Measurements from ENCODE around the gene STAT4. TPM values are rescaled to one million over a fixed set of nuclear protein-coding genes. Genes with fewer than 3 reads are reported as not detected.
A peak's percentile ranks its signal among the peaks of the same experiment; 100 is the strongest.

STAT4 gene
- polyA plus RNA-seq, 1 donor, result 11.4 TPM

GRCh38 chr2:190994148-190994547 is 156.6 kb downstream of the STAT4 start:
- DNase-seq, result no peak

- no peak for DNase-seq
These were observed 157.5 kb downstream of the STAT4 start for GRCh38 chr2:190993292-190993643.

- no peak for DNase-seq
These were observed 160.7 kb downstream of the STAT4 start for GRCh38 chr2:190990132-190990531.

GRCh38 chr2:190988910-190989309 is 161.9 kb downstream of the STAT4 start:
- no peak for DNase-seq

- DNase-seq, result no peak
These were observed 162.9 kb downstream of the STAT4 start for GRCh38 chr2:190987938-190988337.

- DNase-seq, result no peak
These were observed 163.7 kb downstream of the STAT4 start for GRCh38 chr2:190987116-190987515.

- DNase-seq, result no peak
These were observed 164.4 kb downstream of the STAT4 start for GRCh38 chr2:190986221-190986953.

- DNase-seq, result no peak
These were observed 166.2 kb downstream of the STAT4 start for GRCh38 chr2:190984595-190984994.

GRCh38 chr2:190982262-190983034 is 168.3 kb downstream of the STAT4 start:
- no peak for DNase-seq

- DNase-seq, result no peak
These were observed 169.1 kb downstream of the STAT4 start for GRCh38 chr2:190981733-190982132.

- DNase-seq, result no peak
These were observed 169.5 kb downstream of the STAT4 start for GRCh38 chr2:190981333-190981732.

- DNase-seq, result peak; percentile 30
These were observed 170.1 kb downstream of the STAT4 start for GRCh38 chr2:190980630-190981209.

- DNase-seq, result peak; percentile 82
These were observed 170.7 kb downstream of the STAT4 start for GRCh38 chr2:190979906-190980629.

Other genes with a start within 250 kb of the STAT4 start
- gene STAT1, start 136.8 kb downstream of the STAT4 start, polyA plus RNA-seq (ENCODE audit: insufficient read length), result 139 TPM
- gene MYO1B, start 94.4 kb upstream of the STAT4 start, polyA plus RNA-seq (ENCODE audit: insufficient read length), result 108 TPM